ENCODE measurements around the gene STEAP4. TPM values are rescaled to one million over a fixed set of nuclear protein-coding genes. Genes with fewer than 3 reads are reported as not detected.

The STEAP4 gene
- total RNA-seq, 2 experiments from 2014 or later = not detected

- Mint-ChIP-seq H3K9me3 (no peaks in the 10 kb centered on the region), H3K36me3 (ENCODE audit: low read depth) (no peaks in the 10 kb centered on the region), H3K4me3 (no peak overlapping the region), H3K4me1 (peaks cover 5% of the 10 kb centered on the region), H3K27me3 (peaks cover 19% of the 10 kb centered on the region), H3K27ac (no peak overlapping the region)
- no peak for DNase-seq
- CTCF ChIA-PET = interaction anchor here (1.6 kb wide), 1 partner anchor 9 kb away, joined by 3 read pairs; no protein-coding TSS in a partner anchor
- POLR2A ChIA-PET = no interaction called here
Observed at GRCh38 chr7:88307412-88307811, 718 bp upstream of the STEAP4 start.

GRCh38 chr7:88305044-88305443 is 1.6 kb downstream of the STEAP4 start:
- POLR2A ChIA-PET = no interaction called here
- H3K27me3 Mint-ChIP-seq = peaks cover 14% of the 10 kb centered on the region
- CTCF ChIA-PET = no interaction called here
- H3K9me3 Mint-ChIP-seq = no peaks in the 10 kb centered on the region
- peaks cover 5% of the 10 kb centered on the region for H3K4me1 Mint-ChIP-seq
- H3K36me3 Mint-ChIP-seq (ENCODE audit: low read depth) = no peaks in the 10 kb centered on the region
- H3K27ac Mint-ChIP-seq = no peak overlapping the region
- DNase-seq = no peak
- no peak overlapping the region for H3K4me3 Mint-ChIP-seq

DNA sequence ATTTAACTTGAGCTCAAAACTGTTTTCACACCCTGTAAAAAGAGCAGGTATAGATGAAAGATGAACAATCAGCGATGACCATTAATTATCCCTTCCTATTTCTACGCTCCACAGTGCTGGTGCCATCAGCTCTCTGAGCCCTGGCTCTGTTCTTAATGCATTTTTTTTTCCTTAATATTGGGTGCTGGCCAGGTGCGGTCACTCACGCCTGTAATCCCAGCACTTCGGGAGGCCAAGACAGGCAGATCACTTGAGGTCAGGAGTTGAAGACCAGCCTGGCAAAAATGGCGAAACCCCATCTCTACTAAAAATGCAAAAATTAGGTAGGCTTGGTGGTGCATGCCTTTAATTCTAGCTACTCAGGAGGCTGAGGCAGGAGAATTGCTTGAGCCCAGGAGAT is 4.2 kb downstream of the STEAP4 start:
- Mint-ChIP-seq H3K36me3 (ENCODE audit: low read depth) (no peaks in the 10 kb centered on the region), H3K4me1 (peaks cover 5% of the 10 kb centered on the region), H3K9me3 (no peaks in the 10 kb centered on the region), H3K27ac (no peak overlapping the region), H3K27me3 (peaks cover 16% of the 10 kb centered on the region), H3K4me3 (no peak overlapping the region)
- POLR2A ChIA-PET = no interaction called here
- DNase-seq = no peak
- CTCF ChIA-PET = interaction anchor here (0.5 kb wide), 1 partner anchor 191 kb away, joined by 3 read pairs; no protein-coding TSS in a partner anchor

DNA sequence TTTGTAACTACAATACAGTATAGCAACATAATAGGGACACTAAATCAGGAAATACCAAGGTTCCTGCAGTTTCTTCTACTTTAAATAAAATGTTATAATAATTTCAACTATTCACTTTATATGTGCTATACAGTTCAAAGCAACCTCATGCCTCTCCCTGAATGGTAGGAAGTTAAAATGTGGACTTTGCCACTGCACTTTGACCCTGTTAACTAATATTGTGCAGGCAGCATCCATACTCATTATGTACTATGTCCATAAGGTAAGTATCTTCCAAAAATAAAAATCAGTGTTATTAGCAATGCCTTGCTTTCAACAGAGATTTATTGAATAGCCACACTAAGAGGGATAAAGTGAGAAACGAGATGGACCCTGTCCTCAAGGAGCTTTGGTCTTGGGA is 4.8 kb downstream of the STEAP4 start:
- ChIA-PET CTCF (interaction anchor here (0.5 kb wide), 1 partner anchor 190 kb away, joined by 3 read pairs; no protein-coding TSS in a partner anchor), POLR2A (no interaction called here)
- peaks cover 16% of the 10 kb centered on the region for H3K27me3 Mint-ChIP-seq

GRCh38 chr7:88300401-88300945 is 6.2 kb downstream of the STEAP4 start:
- CTCF ChIA-PET = no interaction called here
- no peak for DNase-seq
- Mint-ChIP-seq H3K4me1 (no peaks in the 10 kb centered on the region), H3K4me3 (no peak overlapping the region), H3K9me3 (no peaks in the 10 kb centered on the region), H3K27ac (no peak overlapping the region), H3K36me3 (ENCODE audit: low read depth) (no peaks in the 10 kb centered on the region), H3K27me3 (peaks cover 7% of the 10 kb centered on the region)
- POLR2A ChIA-PET = no interaction called here

More for the DNA sequence above, 4.8 kb downstream of the STEAP4 start:
- no peak for DNase-seq
- Mint-ChIP-seq H3K4me1 (peaks cover 5% of the 10 kb centered on the region), H3K27ac (no peak overlapping the region), H3K4me3 (no peak overlapping the region), H3K36me3 (ENCODE audit: low read depth) (no peaks in the 10 kb centered on the region), H3K9me3 (no peaks in the 10 kb centered on the region)

DNA sequence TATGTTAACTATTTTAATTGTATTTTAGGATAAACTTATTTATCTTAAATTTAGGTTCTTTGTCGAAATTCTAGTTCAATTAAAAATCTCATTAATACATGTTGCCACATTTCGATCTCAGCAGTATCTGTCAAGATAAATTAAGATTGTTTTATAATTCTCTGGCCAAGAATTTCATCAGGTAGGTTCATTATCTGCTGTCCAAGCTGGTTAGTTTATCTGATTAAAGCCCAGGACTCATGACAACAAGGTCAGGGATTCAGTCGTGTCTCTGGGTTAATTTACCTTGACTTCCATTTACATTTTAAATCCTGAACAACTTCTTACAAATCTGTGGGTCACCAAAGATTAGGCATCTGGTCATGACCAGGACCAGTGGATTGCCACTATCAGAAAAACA is 7.6 kb downstream of the STEAP4 start:
- Mint-ChIP-seq H3K27me3 (peaks cover 4% of the 10 kb centered on the region), H3K4me1 (no peaks in the 10 kb centered on the region), H3K4me3 (no peak overlapping the region), H3K9me3 (no peaks in the 10 kb centered on the region), H3K27ac (no peak overlapping the region), H3K36me3 (ENCODE audit: low read depth) (no peaks in the 10 kb centered on the region)
- DNase-seq = no peak
- CTCF ChIA-PET = no interaction called here
- POLR2A ChIA-PET = no interaction called here

GRCh38 chr7:88293866-88294265 is 12.8 kb downstream of the STEAP4 start:
- CTCF ChIA-PET = no interaction called here
- Mint-ChIP-seq H3K4me1 (no peaks in the 10 kb centered on the region), H3K4me3 (no peak overlapping the region), H3K9me3 (no peaks in the 10 kb centered on the region), H3K36me3 (ENCODE audit: low read depth) (no peaks in the 10 kb centered on the region), H3K27ac (no peak overlapping the region), H3K27me3 (peaks cover 4% of the 10 kb centered on the region)
- POLR2A ChIA-PET = no interaction called here
- no peak for DNase-seq

DNA sequence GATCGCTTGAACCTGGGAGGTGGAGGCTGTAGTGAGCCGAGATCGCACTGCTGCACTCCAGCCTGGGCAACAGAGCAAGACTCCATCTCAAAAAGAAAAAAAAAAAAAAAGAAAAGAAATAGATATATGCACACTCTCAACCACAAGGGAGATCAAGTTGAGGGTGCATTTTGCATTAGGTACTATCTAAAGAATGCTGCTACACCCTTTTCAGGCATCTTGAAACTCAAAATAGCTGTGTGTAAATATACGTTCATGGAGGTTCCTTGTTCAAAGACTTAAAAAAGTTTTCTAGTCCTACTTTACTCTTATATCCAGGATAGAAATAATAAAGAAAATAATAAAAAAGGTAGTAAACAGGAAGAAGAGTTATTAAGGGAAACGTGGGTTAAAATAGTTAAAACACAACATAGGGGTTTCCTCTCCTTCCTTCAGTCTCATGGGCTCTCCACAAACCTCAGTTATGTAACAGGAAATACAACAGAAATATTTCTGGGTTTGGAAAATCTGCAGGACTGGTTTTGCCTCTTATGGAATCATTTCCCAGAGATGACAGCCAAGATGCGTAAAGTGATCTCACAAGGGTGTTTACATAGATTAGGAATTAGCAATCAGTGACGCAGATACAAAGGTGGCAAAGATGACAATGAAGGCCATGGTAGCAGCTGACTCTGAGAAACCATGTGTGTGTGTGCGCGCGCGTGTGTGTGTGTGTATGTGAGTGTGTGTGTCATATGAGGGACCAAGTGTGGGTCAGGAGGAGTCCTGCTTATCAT is 15.1 kb downstream of the STEAP4 start:
- ChIA-PET CTCF (no interaction called here), POLR2A (no interaction called here)
- H3K4me1 Mint-ChIP-seq = no peaks in the 10 kb centered on the region
- DNase-seq = no peak
- no peaks in the 10 kb centered on the region for H3K27me3 Mint-ChIP-seq
- no peak overlapping the region for H3K27ac Mint-ChIP-seq
- no peak overlapping the region for H3K4me3 Mint-ChIP-seq
- no peaks in the 10 kb centered on the region for H3K36me3 Mint-ChIP-seq (ENCODE audit: low read depth)
- no peaks in the 10 kb centered on the region for H3K9me3 Mint-ChIP-seq

GRCh38 chr7:88290491-88290890 is 16.2 kb downstream of the STEAP4 start:
- DNase-seq = no peak

DNA sequence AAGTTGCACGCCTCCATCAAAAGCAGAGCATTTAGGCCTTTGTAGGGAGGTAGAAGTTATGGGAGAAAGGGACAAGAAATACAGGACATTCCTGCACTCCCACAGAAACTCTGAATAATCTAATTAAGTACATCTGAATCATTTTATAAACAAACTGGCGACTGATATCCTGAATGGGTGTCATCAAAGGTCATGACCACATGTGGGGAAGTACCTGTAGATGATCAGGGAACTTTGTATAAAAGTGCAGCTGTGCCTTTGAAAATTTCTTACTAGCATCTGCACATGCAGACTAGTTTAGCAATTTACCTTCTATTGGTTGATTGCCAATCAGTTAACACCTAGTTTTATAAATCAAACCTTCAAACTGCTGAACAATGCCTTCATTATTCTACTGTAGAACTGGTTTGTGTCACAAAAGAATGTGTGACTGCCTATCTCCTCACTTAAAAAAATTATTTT is 17.1 kb downstream of the STEAP4 start:
- CTCF ChIA-PET = no interaction called here
- Mint-ChIP-seq H3K4me3 (no peak overlapping the region), H3K27ac (no peak overlapping the region), H3K9me3 (no peaks in the 10 kb centered on the region), H3K27me3 (peaks cover 2% of the 10 kb centered on the region), H3K4me1 (no peaks in the 10 kb centered on the region), H3K36me3 (ENCODE audit: low read depth) (no peaks in the 10 kb centered on the region)
- no peak for DNase-seq
- POLR2A ChIA-PET = no interaction called here

More at GRCh38 chr7:88290491-88290890, 16.2 kb downstream of the STEAP4 start:
- Mint-ChIP-seq H3K27ac (no peak overlapping the region), H3K4me1 (no peaks in the 10 kb centered on the region), H3K27me3 (no peaks in the 10 kb centered on the region), H3K9me3 (no peaks in the 10 kb centered on the region), H3K36me3 (ENCODE audit: low read depth) (no peaks in the 10 kb centered on the region), H3K4me3 (no peak overlapping the region)
- CTCF ChIA-PET = no interaction called here
- POLR2A ChIA-PET = no interaction called here

- ChIA-PET CTCF (no interaction called here), POLR2A (no interaction called here)
- Mint-ChIP-seq H3K9me3 (no peaks in the 10 kb centered on the region), H3K4me3 (no peak overlapping the region), H3K27me3 (peaks cover 4% of the 10 kb centered on the region), H3K27ac (no peak overlapping the region), H3K4me1 (no peaks in the 10 kb centered on the region), H3K36me3 (ENCODE audit: low read depth) (no peaks in the 10 kb centered on the region)
- no peak for DNase-seq
Observed at GRCh38 chr7:88281749-88282148, 24.9 kb downstream of the STEAP4 start.

- ChIA-PET POLR2A (no interaction called here), CTCF (no interaction called here)
- Mint-ChIP-seq H3K27me3 (peaks cover 4% of the 10 kb centered on the region), H3K4me1 (no peaks in the 10 kb centered on the region), H3K36me3 (ENCODE audit: low read depth) (no peaks in the 10 kb centered on the region), H3K27ac (no peak overlapping the region), H3K9me3 (no peaks in the 10 kb centered on the region), H3K4me3 (no peak overlapping the region)
- no peak for DNase-seq
Observed at GRCh38 chr7:88280801-88281200, 25.9 kb downstream of the STEAP4 start.

DNA sequence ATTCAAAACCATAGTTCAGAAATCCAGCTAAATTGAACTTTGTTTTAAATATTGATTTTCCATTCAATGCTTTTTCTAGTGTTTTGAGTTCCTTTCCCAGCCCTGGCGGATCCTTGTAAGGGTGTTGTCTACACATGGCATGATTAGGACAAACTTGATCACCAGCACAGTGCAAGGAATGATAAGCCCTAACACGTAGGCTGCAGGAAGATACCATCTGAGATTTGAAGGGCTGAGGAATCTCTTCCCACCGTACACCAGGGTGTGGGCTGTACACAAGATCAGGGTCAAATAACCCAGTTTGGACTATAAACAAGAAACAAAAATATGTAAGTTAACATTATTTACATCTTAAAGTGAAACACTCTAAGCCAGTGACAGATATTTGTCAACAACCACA is 27.4 kb downstream of the STEAP4 start:
- no peaks in the 10 kb centered on the region for H3K9me3 Mint-ChIP-seq
- H3K4me1 Mint-ChIP-seq = no peaks in the 10 kb centered on the region
- DNase-seq = no peak
- H3K27ac Mint-ChIP-seq = no peak overlapping the region
- H3K4me3 Mint-ChIP-seq = no peak overlapping the region
- peaks cover 2% of the 10 kb centered on the region for H3K27me3 Mint-ChIP-seq
- POLR2A ChIA-PET = no interaction called here
- no peaks in the 10 kb centered on the region for H3K36me3 Mint-ChIP-seq (ENCODE audit: low read depth)
- CTCF ChIA-PET = no interaction called here

DNA sequence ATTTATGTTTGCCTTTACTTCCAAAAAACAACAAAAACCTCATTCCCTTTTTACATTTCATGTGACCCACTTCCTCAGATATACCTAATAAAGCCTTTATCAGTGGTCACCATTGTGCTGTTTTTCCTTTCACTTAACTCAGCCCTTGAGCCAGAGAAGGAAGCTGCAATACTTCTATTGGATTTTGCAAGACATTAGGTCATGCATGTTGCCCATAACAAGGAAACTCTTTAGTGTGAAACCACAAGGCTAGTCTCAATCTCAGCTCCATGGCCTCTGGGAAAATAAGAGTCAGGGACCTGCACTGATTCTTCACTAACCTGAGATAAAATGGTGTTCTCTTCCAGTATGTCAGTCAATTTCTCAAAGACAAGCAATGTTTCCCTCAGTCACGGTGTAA is 27.8 kb downstream of the STEAP4 start:
- no peak for DNase-seq
- Mint-ChIP-seq H3K4me1 (no peaks in the 10 kb centered on the region), H3K36me3 (ENCODE audit: low read depth) (no peaks in the 10 kb centered on the region), H3K4me3 (no peak overlapping the region), H3K27ac (no peak overlapping the region), H3K9me3 (no peaks in the 10 kb centered on the region), H3K27me3 (peaks cover 2% of the 10 kb centered on the region)
- POLR2A ChIA-PET = no interaction called here
- CTCF ChIA-PET = no interaction called here

Data from activated CD4-positive, alpha-beta memory T cell treated with anti-CD3 and anti-CD28 coated beads, Interleukin-2, amount 10 ng/mL, durations not matched to agents 7 days and 5 days (primary cell).